GM19468 (cell line): ENCODE data around the gene TPH1.
"Not testable (repeated sequence)": the region's sequence is repeated elsewhere in the genome, so short reads cannot be mapped to it uniquely, and the experiment has no call there.

ENCODE experiments used
- ATAC-seq: cut with Tn5 transposase; IDR thresholded peaks from one replicate; pipeline ENCODE4 v1.9.1; 2021; ENCODE audit warnings: mild to moderate bottlenecking, moderate library complexity, moderate number of reproducible peaks; ENCODE audit not compliant: unreplicated experiment; ENCODE audit errors: extremely low read depth

TPH1 gene

GRCh38 chr11:18027475-18027874, 18.6 kb downstream of the TPH1 start:
- no peak for ATAC-seq

DNA sequence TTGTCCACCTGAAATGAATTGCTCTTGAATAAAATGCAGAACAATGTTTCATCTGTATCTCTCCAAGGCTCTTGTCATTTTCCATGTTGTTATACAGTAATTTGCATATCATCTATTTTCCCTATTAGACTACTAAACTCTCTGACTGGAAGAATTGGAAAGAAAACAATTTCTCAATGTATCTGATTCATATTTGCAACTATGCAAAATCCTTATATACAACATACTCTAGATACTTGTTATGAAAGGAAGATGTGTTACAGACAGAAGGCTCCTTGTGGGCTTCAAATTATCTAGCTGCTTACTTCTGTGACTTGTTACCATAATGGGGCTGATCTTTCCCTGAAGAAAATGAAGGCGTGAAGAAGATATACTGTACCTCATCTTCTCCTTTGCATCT, 23.6 kb downstream of the TPH1 start:
- ATAC-seq = no peak

DNA sequence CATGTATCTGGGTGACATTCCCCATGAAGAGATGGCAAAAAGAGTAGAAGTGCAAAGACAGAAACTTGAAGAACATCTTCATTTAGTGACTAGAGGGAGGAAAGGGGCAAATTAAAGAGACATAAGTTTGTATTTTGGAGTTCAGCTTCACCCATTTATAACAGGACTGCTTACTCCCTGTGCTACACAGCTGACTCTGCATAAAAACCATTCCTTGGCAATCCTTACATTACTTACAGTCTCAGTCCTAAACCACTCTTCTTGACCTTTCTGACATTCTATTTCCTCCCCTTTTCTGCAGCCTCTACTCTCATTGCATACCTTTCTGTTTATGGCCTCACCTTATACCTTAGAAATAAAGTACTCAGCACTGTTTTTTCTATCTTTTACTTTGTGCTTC, 26.4 kb downstream of the TPH1 start:
- ATAC-seq = no peak

DNA sequence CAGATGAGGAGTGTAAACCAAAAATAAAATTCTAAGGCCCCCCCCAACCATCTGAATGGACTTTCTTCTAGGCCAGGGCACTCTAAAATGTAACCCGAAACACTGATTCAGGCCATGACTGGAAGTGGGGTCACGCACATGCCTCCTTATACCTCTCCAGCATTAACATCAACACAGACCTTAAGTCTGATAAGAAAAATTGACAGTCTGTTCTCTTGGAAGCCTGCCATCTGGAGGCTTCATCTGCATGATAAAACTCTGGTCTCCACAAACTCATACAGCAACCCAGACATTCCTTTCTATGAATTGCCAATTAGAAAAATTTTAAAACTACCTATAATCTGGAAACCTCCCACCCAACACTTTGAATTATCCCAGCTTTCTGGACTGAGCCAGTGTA, 29.3 kb downstream of the TPH1 start:
- ATAC-seq = no peak

GRCh38 chr11:18014876-18015275, 31.2 kb downstream of the TPH1 start:
- no peak for ATAC-seq

GRCh38 chr11:18013790-18014507, 32.1 kb downstream of the TPH1 start:
- ATAC-seq = no peak

DNA sequence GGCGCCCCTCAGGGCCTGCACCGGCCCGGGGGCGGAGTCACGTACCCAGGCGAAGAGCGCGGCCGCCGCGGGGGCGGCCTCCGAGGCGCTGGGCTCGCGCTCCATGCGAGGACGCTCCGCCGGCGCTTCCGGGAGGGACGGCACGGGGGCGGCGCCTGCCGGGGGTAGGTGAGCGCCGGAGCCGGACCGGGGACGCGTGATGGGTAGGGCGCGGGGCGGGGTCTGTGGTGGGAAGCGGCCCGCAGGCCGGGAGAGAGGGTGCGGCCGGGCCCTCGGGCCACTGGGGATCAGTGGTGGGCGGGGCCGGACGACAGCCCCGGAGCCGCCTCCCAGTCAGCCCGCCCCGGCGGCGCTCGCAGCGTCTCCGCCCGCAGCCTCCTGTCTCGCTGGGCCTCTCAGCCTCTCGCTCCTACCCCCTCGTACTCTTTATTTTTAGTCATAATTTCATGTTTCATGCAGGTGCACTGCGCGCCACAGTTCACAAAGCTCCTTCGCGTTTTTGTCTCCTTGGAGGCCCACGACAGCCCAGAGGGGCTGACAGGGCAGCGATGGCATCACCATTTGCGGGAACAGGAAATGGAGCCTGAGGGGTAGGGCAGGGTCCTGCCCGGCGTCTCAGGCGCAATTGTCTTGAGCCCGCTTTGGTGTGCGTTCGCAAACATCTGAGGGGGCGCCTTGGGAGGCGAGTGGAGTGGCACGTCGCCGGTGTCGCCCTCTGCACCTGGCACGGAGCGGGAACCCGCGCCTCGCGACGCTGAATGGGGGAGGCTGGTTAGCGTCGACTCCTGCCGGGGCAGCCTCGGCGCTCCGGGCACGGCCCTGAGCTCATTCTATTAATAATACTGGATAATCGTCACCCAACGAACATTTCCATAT, 32.9 kb downstream of the TPH1 start, which contains the start of gene SERGEF:
TSS of gene SERGEF (minus strand) at position 142 of the 876 bp plus-strand sequence. CDS start at position 105, 37 bp downstream.
- peak; percentile 92 for ATAC-seq

DNA sequence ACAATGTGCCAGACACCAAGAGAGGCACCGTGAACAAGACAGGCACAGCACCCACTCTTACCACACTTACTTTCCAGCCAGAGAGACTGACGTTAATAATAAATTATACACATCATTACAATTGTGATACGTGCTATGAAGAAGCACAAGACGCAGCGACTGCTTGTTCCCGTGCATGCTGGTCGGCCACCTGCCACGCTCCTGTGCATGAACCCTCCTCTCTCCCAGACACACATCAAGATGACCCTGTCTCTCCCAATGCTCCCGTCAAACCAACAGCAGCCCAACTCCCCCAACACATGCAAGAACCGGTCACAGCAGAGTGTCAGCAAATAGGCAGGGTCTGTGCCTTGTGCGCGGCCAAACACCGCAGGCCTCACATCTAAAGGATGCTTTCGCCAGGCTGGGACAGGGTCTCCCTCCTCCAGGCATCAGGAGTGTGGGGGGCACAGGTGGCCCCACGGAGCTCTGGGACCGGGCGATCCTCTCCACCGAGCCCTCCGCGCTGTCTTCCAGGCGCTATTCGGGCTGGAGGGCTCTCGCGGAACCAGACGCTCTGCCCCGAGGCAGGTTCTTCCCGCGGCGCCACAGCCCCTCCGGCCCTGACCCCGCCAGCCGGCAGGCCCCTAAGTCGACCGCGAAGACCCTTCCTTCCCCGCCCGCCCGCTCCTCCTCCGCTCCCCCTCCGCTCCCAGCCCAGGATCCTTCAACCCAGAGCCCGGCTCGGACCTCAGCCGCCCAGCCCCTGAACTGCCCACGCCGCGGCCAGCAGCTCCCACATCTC, 33.8 kb downstream of the TPH1 start:
- no peak for ATAC-seq

- no peak for ATAC-seq
Observed at GRCh38 chr11:18011633-18012032, 34.4 kb downstream of the TPH1 start.

- ATAC-seq = no peak
Observed at GRCh38 chr11:18010977-18011586, 35.0 kb downstream of the TPH1 start.

DNA sequence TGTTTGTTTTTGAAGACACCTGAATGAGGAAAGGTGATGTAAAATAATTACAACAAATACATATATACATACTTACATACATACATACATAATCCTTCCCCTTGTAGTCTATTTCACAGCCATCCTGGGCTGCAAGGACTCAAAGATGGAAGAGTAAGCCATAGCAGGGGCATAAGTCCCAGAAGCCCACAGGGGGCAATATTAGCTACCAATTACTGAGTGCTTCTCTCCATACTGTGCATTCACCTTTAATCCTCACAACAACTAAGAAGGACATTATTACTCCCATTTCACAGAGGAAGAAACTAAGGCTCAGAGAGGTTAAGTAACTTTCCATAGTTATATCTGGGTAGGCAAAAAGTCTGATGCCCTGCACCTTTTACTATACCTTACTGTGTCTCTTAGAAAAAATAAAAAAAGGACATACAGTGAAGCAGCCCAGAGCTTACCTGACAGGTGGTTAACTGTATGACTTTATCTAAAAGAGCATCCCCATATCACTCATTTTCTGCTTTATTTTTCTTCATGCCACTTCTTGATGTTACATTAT, 35.9 kb downstream of the TPH1 start:
- ATAC-seq = no peak

- ATAC-seq = no peak
Observed at GRCh38 chr11:18005376-18006129, 40.5 kb downstream of the TPH1 start.

GRCh38 chr11:18001191-18001590, 44.9 kb downstream of the TPH1 start:
- ATAC-seq = no peak

GRCh38 chr11:18000760-18001159, 45.3 kb downstream of the TPH1 start:
- ATAC-seq = no peak

- ATAC-seq = not testable (repeated sequence)
Observed at GRCh38 chr11:18000128-18000527, 45.9 kb downstream of the TPH1 start.
